Mesenteric fat pad (tissue), 1 donor: Measurements from ENCODE around the gene B3GNT2. TPM values are rescaled to one million over a fixed set of nuclear protein-coding genes. Genes with fewer than 3 reads are reported as not detected.
"Not testable (repeated sequence)": the region's sequence is repeated elsewhere in the genome, so short reads cannot be mapped to it uniquely, and the experiment has no call there.

Source experiments
- DNase-seq: peaks from one replicate; pipeline ENCODE4 v3.0.0-alpha.2; 2020; ENCODE audit warnings: low spot score
- long read RNA-seq: library from polyadenylated mRNA; unstranded; transcript quantifications from one replicate; pipeline ENCODE4 v2.0.0, GENCODE V29; 2020
- total RNA-seq: library from RNA; stranded (reverse); fragmentation: NEBNext Ultra II Directional; extraction: Animal tissue kit (Norgen Biotek cat#: 25700); gene quantifications from one replicate; pipeline ENCODE4 v1.2.1, GENCODE V29; 2021
- donor health status: DM: yes; HTN: yes; CAD: no.

Gene B3GNT2
- 21.9 TPM for total RNA-seq
- long read RNA-seq, transcript B3GNT2-201 (2 exons, 2,763 nt) = major isoform, 30 of 37 reads
- long read RNA-seq, partial matches to known transcripts = 5 of 37 reads
- long read RNA-seq, other reads (novel, unspliced or antisense) = 2 of 37 reads

- DNase-seq = peak; percentile 95
Observed at GRCh38 chr2:62195421-62196277, at the start of gene B3GNT2. B3GNT2 (plus strand) TSS chr2:62196115; CDS start chr2:62222221, 26,106 bp downstream.

GRCh38 chr2:62146790-62147189, 49.1 kb upstream of the B3GNT2 start:
- not testable (repeated sequence) for DNase-seq

GRCh38 chr2:62147610-62148301, 48.2 kb upstream of the B3GNT2 start:
- DNase-seq = no peak

- no peak for DNase-seq
Observed at GRCh38 chr2:62149708-62150107, 46.2 kb upstream of the B3GNT2 start.

GRCh38 chr2:62150597-62151305, 45.2 kb upstream of the B3GNT2 start:
- no peak for DNase-seq

DNA sequence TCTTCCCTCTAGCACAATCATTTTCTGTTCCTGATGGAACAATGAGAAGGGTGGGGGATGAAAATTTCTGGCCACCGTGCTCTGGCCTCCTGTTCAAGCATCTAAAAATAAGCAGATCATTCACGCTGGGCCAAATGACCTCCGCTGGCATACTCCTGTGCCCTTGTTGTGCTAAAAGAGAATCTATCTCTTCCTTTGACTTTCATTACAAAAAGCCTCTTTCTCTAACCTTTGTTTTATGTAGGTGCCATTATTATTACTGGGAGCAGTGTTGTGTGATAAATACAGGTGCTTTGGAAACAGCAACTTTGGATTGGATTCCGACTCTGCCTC, 44.6 kb upstream of the B3GNT2 start:
- no peak for DNase-seq

DNA sequence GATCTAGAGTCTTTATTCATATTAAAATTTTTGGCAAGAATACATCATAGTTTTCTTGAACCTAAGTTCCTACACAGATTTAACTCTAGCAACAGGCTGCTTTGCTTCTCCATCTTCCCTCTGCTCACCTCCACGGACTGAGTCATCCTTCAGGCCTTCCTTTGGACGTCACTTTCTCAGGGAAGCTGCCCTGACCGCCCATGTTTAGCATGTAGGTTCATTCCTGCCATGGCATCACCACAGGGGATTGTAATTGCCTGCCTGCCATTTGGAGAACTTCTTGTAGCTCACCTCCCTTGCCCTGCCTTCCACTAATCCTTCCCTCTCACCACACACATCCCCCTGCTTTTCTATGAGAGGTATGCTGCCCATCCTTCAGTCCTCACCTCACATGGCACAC, 43.9 kb upstream of the B3GNT2 start:
- DNase-seq = no peak

- DNase-seq = no peak
Observed at GRCh38 chr2:62156861-62157496, 38.9 kb upstream of the B3GNT2 start.

- no peak for DNase-seq
Observed at GRCh38 chr2:62158444-62159121, 37.3 kb upstream of the B3GNT2 start.

DNA sequence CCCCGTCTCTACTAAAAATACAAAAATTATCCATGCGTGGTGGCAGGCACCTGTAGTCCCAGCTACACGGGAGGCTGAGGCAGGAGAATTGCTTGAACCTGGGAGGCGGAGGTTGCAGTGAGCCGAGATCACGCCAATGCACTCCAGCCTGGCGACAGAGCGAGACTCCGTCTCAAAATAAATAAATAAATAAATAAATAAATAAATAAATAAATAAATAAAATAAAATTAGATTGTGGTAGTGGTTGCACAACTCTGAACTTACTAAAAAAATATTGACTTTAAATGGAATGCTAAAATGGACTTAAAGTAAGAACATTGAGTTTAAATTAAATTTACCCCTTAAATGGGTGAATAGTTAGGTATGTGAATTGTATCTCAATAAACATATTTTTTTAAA, 35.2 kb upstream of the B3GNT2 start:
- not testable (repeated sequence) for DNase-seq

DNA sequence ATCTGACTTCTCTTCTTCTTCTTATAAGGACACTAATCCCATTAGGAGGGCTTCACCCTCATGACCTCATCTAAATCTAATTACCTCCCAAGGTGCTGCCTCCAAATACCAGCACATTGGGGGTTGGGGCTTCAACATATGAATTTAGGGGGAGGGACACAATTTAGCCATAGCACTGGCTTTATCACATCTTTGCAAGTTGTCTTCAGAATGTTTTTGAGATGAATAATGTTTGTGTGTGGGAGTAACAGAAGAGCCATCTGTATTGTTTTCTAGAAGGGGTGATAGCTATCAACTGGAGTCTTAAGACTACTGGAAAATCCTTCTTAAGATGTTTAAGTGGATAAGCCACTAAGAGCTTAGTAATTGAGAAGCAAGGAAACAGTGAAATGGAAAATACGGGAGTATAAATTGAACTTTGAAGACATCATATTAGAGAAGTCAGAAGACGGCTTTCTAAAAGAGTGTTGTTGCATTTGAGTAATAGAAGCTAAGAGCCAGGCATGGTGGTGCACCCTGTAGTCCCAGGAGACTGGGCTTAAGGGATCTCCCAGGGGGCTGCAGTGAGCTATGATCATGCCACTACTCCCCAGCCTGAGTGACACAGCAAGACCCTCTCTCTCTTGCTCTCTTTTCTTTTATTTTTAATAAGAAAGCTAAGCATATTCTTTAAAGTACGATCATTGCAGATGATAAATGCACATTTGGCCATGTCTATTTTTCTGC, 32.6 kb upstream of the B3GNT2 start:
- no peak for DNase-seq

DNA sequence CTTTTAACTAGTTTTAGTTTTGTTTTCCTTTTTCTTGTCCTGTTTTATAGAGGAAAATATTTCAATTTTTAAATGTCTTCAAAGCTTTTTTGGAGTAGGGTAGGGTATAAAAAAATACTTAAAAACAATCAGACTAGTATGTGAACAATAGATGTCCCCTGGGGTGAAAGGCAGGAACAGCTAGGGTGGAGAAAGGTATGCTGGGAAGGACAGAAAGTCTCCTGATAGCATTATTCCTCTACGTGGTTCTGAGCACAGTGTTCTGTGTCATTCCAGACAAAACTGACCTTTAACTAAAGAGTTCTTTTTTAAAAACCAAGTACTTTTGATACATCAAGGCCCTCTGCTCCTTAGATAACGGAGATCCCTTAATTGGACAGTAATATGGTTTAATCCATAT, 32.1 kb upstream of the B3GNT2 start:
- no peak for DNase-seq

DNA sequence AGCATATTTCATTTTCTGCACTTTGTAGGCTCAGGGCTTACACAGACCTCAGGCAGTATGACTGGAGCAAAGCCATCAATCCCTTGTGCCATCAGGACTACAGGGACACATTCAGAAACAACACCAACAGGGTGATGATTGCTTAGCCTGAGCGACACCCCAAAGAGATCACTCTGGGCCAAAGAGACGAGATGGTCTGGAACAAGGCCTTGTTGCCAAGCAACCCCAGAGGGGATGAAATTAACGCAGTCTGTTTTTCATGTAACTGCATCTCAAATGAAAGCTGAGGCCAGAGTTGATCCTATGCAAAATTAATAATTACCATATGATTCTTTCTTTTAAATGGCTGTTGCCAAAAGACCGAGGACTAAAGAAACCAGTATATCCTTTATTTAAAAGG, 20.2 kb upstream of the B3GNT2 start:
- no peak for DNase-seq

DNA sequence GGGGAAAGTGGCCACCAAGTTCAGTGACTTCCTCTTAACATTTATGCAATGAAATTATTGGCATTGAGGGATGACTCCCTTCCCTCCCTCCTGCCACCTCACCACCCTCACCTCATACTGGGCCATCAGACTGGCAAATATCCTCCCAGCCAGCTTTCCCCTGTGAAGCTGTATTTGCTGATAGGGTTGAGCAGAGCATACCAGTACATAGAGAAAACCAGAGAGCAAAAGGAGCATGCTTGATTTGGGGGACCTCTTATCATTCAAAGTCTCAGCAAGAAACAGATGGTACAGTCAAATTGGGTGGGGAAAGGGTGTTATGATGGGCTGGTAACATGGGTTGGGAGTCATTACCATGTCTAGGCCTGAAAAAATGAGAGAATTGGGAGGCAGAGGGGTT, 19.1 kb upstream of the B3GNT2 start:
- no peak for DNase-seq

- no peak for DNase-seq
Observed at GRCh38 chr2:62177392-62178049, 18.4 kb upstream of the B3GNT2 start.

GRCh38 chr2:62178741-62179271, 17.1 kb upstream of the B3GNT2 start:
- no peak for DNase-seq

GRCh38 chr2:62180975-62181374, 14.9 kb upstream of the B3GNT2 start:
- DNase-seq = no peak

DNA sequence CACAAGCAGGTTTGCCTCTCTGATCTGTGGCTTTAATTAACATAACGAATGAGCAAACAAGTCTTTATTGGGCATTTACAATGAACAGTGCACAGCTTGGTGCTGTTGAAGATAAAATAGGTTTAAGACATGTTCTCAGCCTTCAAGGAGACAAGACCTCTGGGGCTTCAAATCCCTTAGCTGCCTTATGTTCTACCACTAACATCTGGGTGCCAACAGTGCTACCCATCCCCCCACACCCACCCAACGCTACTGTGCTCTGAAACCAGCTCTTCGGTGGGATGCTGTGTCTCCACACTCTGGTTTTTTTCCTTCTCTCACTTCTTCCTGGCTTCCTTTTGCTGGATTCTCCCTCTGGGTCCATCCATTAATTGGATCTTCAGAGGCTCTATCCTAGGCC, 14.1 kb upstream of the B3GNT2 start:
- no peak for DNase-seq

- no peak for DNase-seq
Observed at GRCh38 chr2:62184512-62185230, 11.2 kb upstream of the B3GNT2 start.
